RWPE1 (cell line): ENCODE measurements around the gene TMPRSS9.

Source experiments
- CTCF ChIA-PET: fragments of 350-600 bp; sonication (Branson Sonifier 250); formaldehyde crosslinking; extraction: SDS; loops from one replicate; lab custom pipeline; 2021; lab: Yijun Ruan, JAX
- POLR2A ChIA-PET: fragments of 400-600 bp; formaldehyde crosslinking; extraction: SDS; loops from one replicate; lab custom pipeline; 2020; ENCODE audit warnings: antibody characterized with exemption; ENCODE audit not compliant: low non-redundant PET; lab: Yijun Ruan, JAX
- DNase-seq: peaks from one replicate; pipeline ENCODE4 v3.0.0; 2012; ENCODE audit warnings: low spot score
- H3K27ac ChIP-seq: fragments of 450-650 bp; 2 replicates; pipeline ENCODE4 v1.5.1; 2017
- CTCF ChIP-seq: fragments of 450-650 bp; conservative IDR thresholded peaks from 2 replicates; pipeline ENCODE4 v1.5.1; 2017; ENCODE audit warnings: low read depth, mild to moderate bottlenecking

TMPRSS9 gene

GRCh38 chr19:2359992-2360685, at the start of gene TMPRSS9:
TMPRSS9 (plus strand) TSS chr19:2360265; CDS start chr19:2389786, 29,521 bp downstream.
- POLR2A ChIA-PET: no interaction called here
- DNase-seq: no peak
- TF ChIP-seq CTCF: no peak
- no peak within 1 kb of the TSS for H3K27ac ChIP-seq
- CTCF ChIA-PET: no interaction called here

GRCh38 chr19:2311093-2311492, 49.0 kb upstream of the TMPRSS9 start:
- ChIA-PET CTCF (no interaction called here), POLR2A (no interaction called here)
- no peak for TF ChIP-seq CTCF
- H3K27ac ChIP-seq: no peak overlapping the region
- DNase-seq: no peak

- CTCF ChIA-PET: no interaction called here
- TF ChIP-seq CTCF: no peak
Measured at GRCh38 chr19:2312820-2313501, 47.1 kb upstream of the TMPRSS9 start.

GRCh38 chr19:2315121-2315817, 44.8 kb upstream of the TMPRSS9 start:
- ChIA-PET POLR2A (no interaction called here), CTCF (interaction anchor here (0.6 to 1.0 kb wide), 3 partner anchors 24 to 117 kb away, joined by 3 to 7 read pairs (median 4); no protein-coding TSS in a partner anchor)
- no peak overlapping the region for H3K27ac ChIP-seq
- TF ChIP-seq CTCF: no peak
- no peak for DNase-seq

More at GRCh38 chr19:2312820-2313501, 47.1 kb upstream of the TMPRSS9 start:
- no peak for DNase-seq
- POLR2A ChIA-PET: interaction anchor here (0.7 kb wide), 1 partner anchor 75 kb away, joined by 8 read pairs; no protein-coding TSS in a partner anchor
- H3K27ac ChIP-seq: no peak overlapping the region

GRCh38 chr19:2315818-2316353, 44.2 kb upstream of the TMPRSS9 start:
- TF ChIP-seq CTCF: no peak
- DNase-seq: no peak
- no peak overlapping the region for H3K27ac ChIP-seq
- POLR2A ChIA-PET: no interaction called here
- CTCF ChIA-PET: interaction anchor here (0.7 to 1.0 kb wide), 2 partner anchors 28 to 117 kb away, joined by 3 to 4 read pairs; no protein-coding TSS in a partner anchor

- H3K27ac ChIP-seq: no peak overlapping the region
- CTCF ChIA-PET: no interaction called here
- POLR2A ChIA-PET: no interaction called here
- no peak for DNase-seq
- TF ChIP-seq CTCF: no peak
Measured at GRCh38 chr19:2317300-2317699, 42.8 kb upstream of the TMPRSS9 start.
